GM23338 (cell line): ENCODE measurements around the gene CELF4. TPM values are rescaled to one million over a fixed set of nuclear protein-coding genes. Genes with fewer than 3 reads are reported as not detected.

ENCODE experiments used
- ATAC-seq: fragments of 200-7000 bp; cut with Tn5 transposase; 3 replicates; pipeline ENCODE4 v1.9.1; 2020
- DNase-seq: peaks from one replicate; pipeline ENCODE4 v3.0.0-alpha.2; 2015; ENCODE audit warnings: low spot score
- H2AFZ ChIP-seq: fragments of 200-600 bp; sonication (generic); 2 replicates; pipeline ENCODE4 v1.8.0; 2016; ENCODE audit warnings: antibody characterized with exemption, mild to moderate bottlenecking, moderate library complexity
- H3F3A ChIP-seq: fragments of 200-600 bp; sonication (generic); replicated peaks from 2 replicates; pipeline ENCODE4 v1.8.0; 2017; ENCODE audit warnings: antibody characterized with exemption, mixed run types, low read depth
- H3K27ac ChIP-seq: fragments of 200-600 bp; sonication (generic); 2 replicates; pipeline ENCODE4 v1.6.1; 2016; ENCODE audit warnings: low read depth
- H3K27me3 ChIP-seq: fragments of 200-600 bp; sonication (generic); 2 replicates; pipeline ENCODE4 v1.8.0; 2016; ENCODE audit warnings: mild to moderate bottlenecking, mixed run types, moderate library complexity; ENCODE audit not compliant: insufficient read depth
- H3K36me3 ChIP-seq: fragments of 200-600 bp; sonication (generic); 2 replicates; pipeline ENCODE4 v1.8.0; 2016; ENCODE audit warnings: mild to moderate bottlenecking; ENCODE audit not compliant: insufficient read depth
- H3K4me1 ChIP-seq: fragments of 200-600 bp; sonication (generic); 2 replicates; pipeline ENCODE4 v1.8.0; 2016; ENCODE audit warnings: mild to moderate bottlenecking, moderate library complexity; ENCODE audit not compliant: insufficient read depth
- H3K4me2 ChIP-seq: fragments of 200-600 bp; sonication (generic); 2 replicates; pipeline ENCODE4 v1.7.1; 2017; ENCODE audit warnings: mixed run types
- H3K4me3 ChIP-seq: fragments of 200-600 bp; sonication (generic); 2 replicates; pipeline ENCODE4 v1.6.1; 2016; ENCODE audit warnings: mixed run types
- H3K79me2 ChIP-seq: fragments of 200-600 bp; sonication (generic); replicated peaks from 2 replicates; pipeline ENCODE4 v1.8.0; 2017; ENCODE audit warnings: mild to moderate bottlenecking; ENCODE audit not compliant: insufficient read depth
- H3K9me2 ChIP-seq: fragments of 200-600 bp; sonication (generic); 2 replicates; pipeline ENCODE4 v1.8.0; 2017; ENCODE audit not compliant: insufficient read depth
- H4K20me1 ChIP-seq: fragments of 200-600 bp; sonication (generic); replicated peaks from 2 replicates; pipeline ENCODE4 v1.8.0; 2017; ENCODE audit warnings: mild to moderate bottlenecking; ENCODE audit not compliant: insufficient read depth
- H3K27ac Mint-ChIP-seq: 2 replicates; pipeline ENCODE4 v1.8.0; 2020; ENCODE audit warnings: inconsistent platforms, mild to moderate bottlenecking, moderate library complexity, mixed read lengths
- H3K27me3 Mint-ChIP-seq: 3 replicates; pipeline ENCODE4 v1.8.0; 2022; ENCODE audit warnings: low read depth, mild to moderate bottlenecking, moderate library complexity, mixed read lengths, inconsistent platforms; ENCODE audit not compliant: insufficient read depth, poor library complexity
- H3K36me3 Mint-ChIP-seq: 3 replicates; pipeline ENCODE4 v1.8.0; 2021; ENCODE audit warnings: low read depth, mild to moderate bottlenecking, inconsistent platforms, moderate library complexity, mixed read lengths
- H3K4me1 Mint-ChIP-seq: 3 replicates; pipeline ENCODE4 v1.8.0; 2020; ENCODE audit warnings: mild to moderate bottlenecking, inconsistent platforms, mixed read lengths
- H3K4me3 Mint-ChIP-seq: 3 replicates; pipeline ENCODE4 v1.8.0; 2021; ENCODE audit warnings: moderate library complexity, mild to moderate bottlenecking, inconsistent platforms, mixed read lengths
- H3K9me3 Mint-ChIP-seq: 3 replicates; pipeline ENCODE4 v1.8.0; 2020; ENCODE audit warnings: moderate library complexity, mild to moderate bottlenecking, inconsistent platforms, mixed read lengths
- CTCF ChIP-seq, 2 experiments: fragments of 200-600 bp in 1 of 2; sonication (generic) in 1 of 2; conservative IDR thresholded peaks; 2 replicates each; pipeline versions ENCODE4 v1.5.1 to v1.6.1; 2016 to 2017; ENCODE audit warnings: antibody characterized with exemption in 2 of 2, low read depth in 2 of 2, mild to moderate bottlenecking in 2 of 2, moderate library complexity in 1 of 2
- EZH2 ChIP-seq: fragments of 200-600 bp; sonication (generic); IDR thresholded peaks from one replicate; pipeline ENCODE4 v1.8.0; 2017; ENCODE audit warnings: antibody characterized with exemption, mild to moderate bottlenecking, low read depth; ENCODE audit not compliant: unreplicated experiment
- NANOG ChIP-seq: IDR thresholded peaks from 2 replicates; pipeline ENCODE4 v1.6.1; 2016; ENCODE audit warnings: antibody characterized with exemption, borderline replicate concordance
- REST ChIP-seq: IDR thresholded peaks from one replicate; pipeline ENCODE4 v1.6.1; 2018; ENCODE audit warnings: antibody characterized with exemption; ENCODE audit not compliant: unreplicated experiment
- ZNF331 ChIP-seq: fragments of 250-450 bp; sonication (Bioruptor Pico); IDR thresholded peaks from 2 replicates; pipeline ENCODE4 v1.5.0; 2020; ENCODE audit warnings: low read depth, mild to moderate bottlenecking, moderate library complexity
- ZNF462 ChIP-seq: fragments of 250-450 bp; sonication (Bioruptor Pico); IDR thresholded peaks from 2 replicates; pipeline ENCODE4 v1.5.0; 2020; ENCODE audit warnings: mild to moderate bottlenecking, moderate library complexity
- polyA plus RNA-seq: library from polyadenylated mRNA; unstranded; fragments of >200 nt; fragmentation: Nextera tagmentation; extraction: Ambion mirVana; gene quantifications from 2 replicates; pipeline ENCODE4 v1.2.1, GENCODE V29; 2016
- total RNA-seq: library from RNA; depleted of rRNA; stranded (reverse); fragments of >200 nt; shearing (Covaris generic); gene quantifications from 2 replicates; pipeline ENCODE4 v1.2.3, GENCODE V29; 2014

Gene CELF4
- total and polyA plus RNA-seq, 2 experiments from 2014 or later = 2.6 to 6.7 TPM

GRCh38 chr18:37335409-37335736 lies 230.2 kb downstream of the CELF4 start:
- Histone ChIP-seq H3K4me2 (no peak overlapping the region), H3K27me3 (no peaks in the 10 kb centered on the region), H2AFZ (no peak overlapping the region), H3K9me2 (no peaks in the 10 kb centered on the region), H3K27ac (no peak overlapping the region), H3K36me3 (no peaks in the 10 kb centered on the region), H3F3A (no peaks in the 10 kb centered on the region), H3K79me2 (no peaks in the 10 kb centered on the region), H3K4me1 (no peaks in the 10 kb centered on the region; the same call in 1 of the 2 replicates), H3K4me3 (no peak overlapping the region), H4K20me1 (no peaks in the 10 kb centered on the region)
- no peaks in the 10 kb centered on the region for H3K9me3 Mint-ChIP-seq
- H3K27me3 Mint-ChIP-seq = peaks cover 8% of the 10 kb centered on the region
- TF ChIP-seq ZNF462 (CRISPR knock-in tag) (no peak), CTCF (conservative IDR thresholded peaks at IDR 0.05; ENCODE audit: low read depth in 2 of 2) (peak in 1 of 2 experiments; percentile 66; a peak in 2 of 4 replicates)
- ATAC-seq (peak; percentile 73), DNase-seq (no peak)
- no peak overlapping the region for H3K27ac Mint-ChIP-seq
- no peaks in the 10 kb centered on the region for H3K36me3 Mint-ChIP-seq
- H3K4me3 Mint-ChIP-seq = no peak overlapping the region
- H3K4me1 Mint-ChIP-seq = peaks cover 5% of the 10 kb centered on the region

- H3K4me3 Mint-ChIP-seq = no peak overlapping the region
- H3K4me2 ChIP-seq = no peak overlapping the region
- no peaks in the 10 kb centered on the region for H4K20me1 ChIP-seq
- H3K27me3 Mint-ChIP-seq = peaks cover 8% of the 10 kb centered on the region
- DNase-seq = no peak
- no peaks in the 10 kb centered on the region for H3K36me3 Mint-ChIP-seq
- TF ChIP-seq EZH2 = no peak
- no peak for TF ChIP-seq ZNF331
- no peak for TF ChIP-seq CTCF (conservative IDR thresholded peaks at IDR 0.05; ENCODE audit: low read depth in 2 of 2)
- no peak for TF ChIP-seq REST
- no peak for TF ChIP-seq NANOG
- no peak overlapping the region for H3K27ac ChIP-seq
- no peak overlapping the region for H2AFZ ChIP-seq
- no peaks in the 10 kb centered on the region; the same call in 1 of the 2 replicates for H3K4me1 ChIP-seq
- H3K79me2 ChIP-seq = no peaks in the 10 kb centered on the region
- no peaks in the 10 kb centered on the region for H3K27me3 ChIP-seq
- peaks cover 5% of the 10 kb centered on the region for H3K4me1 Mint-ChIP-seq
- H3K27ac Mint-ChIP-seq = no peak overlapping the region
- H3K9me3 Mint-ChIP-seq = no peaks in the 10 kb centered on the region
- H3K36me3 ChIP-seq = no peaks in the 10 kb centered on the region
- H3F3A ChIP-seq = no peaks in the 10 kb centered on the region
- H3K4me3 ChIP-seq = no peak overlapping the region
- no peak for ATAC-seq
- no peaks in the 10 kb centered on the region for H3K9me2 ChIP-seq
Observed at GRCh38 chr18:37334631-37335408, 230.8 kb downstream of the CELF4 start.
